HG02885 (cell line): ENCODE results near the gene TTC39A.

Experiments used
- ATAC-seq: cut with Tn5 transposase; IDR thresholded peaks from one replicate; pipeline ENCODE4 v1.9.1; 2021; ENCODE audit warnings: mild to moderate bottlenecking; ENCODE audit not compliant: unreplicated experiment, poor library complexity

TTC39A gene

GRCh38 chr1:51316846-51317120, 13.6 kb downstream of the TTC39A start:
- no peak for ATAC-seq

GRCh38 chr1:51316113-51316845, 14.1 kb downstream of the TTC39A start:
- no peak for ATAC-seq

GRCh38 chr1:51314974-51315373, 15.4 kb downstream of the TTC39A start:
- no peak for ATAC-seq

GRCh38 chr1:51313961-51314777, 16.2 kb downstream of the TTC39A start:
- ATAC-seq: no peak

- ATAC-seq: no peak
Measured at GRCh38 chr1:51313268-51313852, 17.0 kb downstream of the TTC39A start.

- no peak for ATAC-seq
Measured at GRCh38 chr1:51312718-51313117, 17.6 kb downstream of the TTC39A start.

- no peak for ATAC-seq
Measured at GRCh38 chr1:51311826-51312225, 18.5 kb downstream of the TTC39A start.

- ATAC-seq: no peak
Measured at GRCh38 chr1:51310871-51311613, 19.3 kb downstream of the TTC39A start.

GRCh38 chr1:51309291-51309690, 21.1 kb downstream of the TTC39A start:
- no peak for ATAC-seq

- no peak for ATAC-seq
Measured at GRCh38 chr1:51308636-51309035, 21.7 kb downstream of the TTC39A start.

- no peak for ATAC-seq
Measured at GRCh38 chr1:51306950-51307349, 23.4 kb downstream of the TTC39A start.

- ATAC-seq: no peak
Measured at GRCh38 chr1:51305371-51305823, 25.0 kb downstream of the TTC39A start.

- ATAC-seq: no peak
Measured at GRCh38 chr1:51304360-51304759, 26.0 kb downstream of the TTC39A start.

GRCh38 chr1:51303751-51304251, 26.6 kb downstream of the TTC39A start:
- peak; percentile 42 for ATAC-seq

- ATAC-seq: no peak
Measured at GRCh38 chr1:51303315-51303714, 27.0 kb downstream of the TTC39A start.

GRCh38 chr1:51302746-51303145, 27.6 kb downstream of the TTC39A start:
- no peak for ATAC-seq

- ATAC-seq: no peak
Measured at GRCh38 chr1:51302270-51302669, 28.1 kb downstream of the TTC39A start.

GRCh38 chr1:51301844-51302162, 28.6 kb downstream of the TTC39A start:
- ATAC-seq: no peak

- ATAC-seq: no peak
Measured at GRCh38 chr1:51301152-51301843, 29.1 kb downstream of the TTC39A start.

- no peak for ATAC-seq
Measured at GRCh38 chr1:51299981-51300670, 30.2 kb downstream of the TTC39A start.
